ENCODE measurements around the gene PTGFRN. TPM values are rescaled to one million over a fixed set of nuclear protein-coding genes. Genes with fewer than 3 reads are reported as not detected.
A peak's percentile ranks its signal among the peaks of the same experiment; 100 is the strongest.

PTGFRN gene
- total RNA-seq, 1 donor from 2014 or later: 31.2 TPM

- DNase-seq (peak; percentile 85), ATAC-seq (peak; percentile 76)
- no peak for TF ChIP-seq CTCF (IDR thresholded peaks at IDR 0.05)
- H3K36me3 ChIP-seq: no peaks in the 10 kb centered on the region
- H3K27me3 ChIP-seq: no peaks in the 10 kb centered on the region
- H3K27ac ChIP-seq: no peak overlapping the region
- peak overlapping the region; percentile 68 for H3K4me3 ChIP-seq
- peaks cover 8% of the 10 kb centered on the region for H3K4me1 ChIP-seq
- H3K9me3 ChIP-seq: no peaks in the 10 kb centered on the region
- intact Hi-C loops (cut with DNase I): no loop called here
Observed at GRCh38 chr1:116910379-116911187, 867 bp downstream of the PTGFRN start.

- intact Hi-C loops (cut with DNase I): no loop called here
- Histone ChIP-seq H3K9me3 (no peaks in the 10 kb centered on the region), H3K36me3 (no peaks in the 10 kb centered on the region), H3K4me3 (peak overlapping the region; percentile 68), H3K27ac (no peak overlapping the region), H3K27me3 (no peaks in the 10 kb centered on the region), H3K4me1 (peaks cover 8% of the 10 kb centered on the region)
- TF ChIP-seq CTCF (IDR thresholded peaks at IDR 0.05): no peak
- DNase-seq (no peak), ATAC-seq (no peak)
Observed at GRCh38 chr1:116911188-116911553, 1.5 kb downstream of the PTGFRN start.

GRCh38 chr1:116911779-116912469 lies 2.2 kb downstream of the PTGFRN start:
- Histone ChIP-seq H3K4me1 (peaks cover 14% of the 10 kb centered on the region), H3K27me3 (no peaks in the 10 kb centered on the region), H3K9me3 (no peaks in the 10 kb centered on the region), H3K36me3 (no peaks in the 10 kb centered on the region), H3K27ac (no peak overlapping the region), H3K4me3 (no peak overlapping the region)
- TF ChIP-seq CTCF (IDR thresholded peaks at IDR 0.05): no peak
- ATAC-seq (no peak), DNase-seq (no peak)
- intact Hi-C loops (cut with DNase I): no loop called here

- Histone ChIP-seq H3K4me1 (peaks cover 14% of the 10 kb centered on the region), H3K9me3 (no peaks in the 10 kb centered on the region), H3K4me3 (no peak overlapping the region), H3K27me3 (no peaks in the 10 kb centered on the region), H3K27ac (no peak overlapping the region), H3K36me3 (no peaks in the 10 kb centered on the region)
- no peak for DNase-seq
- no peak for ATAC-seq
- intact Hi-C loops (cut with DNase I): no loop called here
- no peak for TF ChIP-seq CTCF (IDR thresholded peaks at IDR 0.05)
Observed at GRCh38 chr1:116912846-116913245, 3.1 kb downstream of the PTGFRN start.

GRCh38 chr1:116913941-116914340 lies 4.2 kb downstream of the PTGFRN start:
- TF ChIP-seq CTCF (IDR thresholded peaks at IDR 0.05): no peak
- no peaks in the 10 kb centered on the region for H3K36me3 ChIP-seq
- intact Hi-C loops (cut with DNase I): no loop called here
- H3K27me3 ChIP-seq: no peaks in the 10 kb centered on the region
- DNase-seq (no peak), ATAC-seq (no peak)
- H3K4me1 ChIP-seq: peaks cover 14% of the 10 kb centered on the region
- H3K27ac ChIP-seq: no peak overlapping the region
- H3K9me3 ChIP-seq: no peaks in the 10 kb centered on the region
- H3K4me3 ChIP-seq: no peak overlapping the region
